A549 (cell line): ENCODE results near the gene TMEM120A. TPM values are rescaled to one million over a fixed set of nuclear protein-coding genes. Genes with fewer than 3 reads are reported as not detected.

Experiments used
- ATAC-seq, 2 experiments: fragments of 200-7000 bp in 1 of 2; fragments of >200 bp in 1 of 2; cut with Nextera tagmentation in 1 of 2; cut with Tn5 transposase in 1 of 2; 3 replicates each; pipeline versions ENCODE4 v1.8.0 to v1.9.1; 2018 to 2020; ENCODE audit warnings: mild to moderate bottlenecking in 1 of 2, moderate library complexity in 1 of 2
- CTCF ChIA-PET: fragments of 300-600 bp; sonication (Branson Sonifier 250); formaldehyde crosslinking; extraction: SDS; loops from one replicate; lab custom pipeline; 2021; ENCODE audit warnings: antibody characterized with exemption, inconsistent platforms; lab: Yijun Ruan, JAX
- POLR2A ChIA-PET: fragments of 350-600 bp; formaldehyde crosslinking; extraction: SDS; loops from one replicate; lab custom pipeline; 2021; ENCODE audit warnings: antibody characterized with exemption, inconsistent platforms; lab: Yijun Ruan, JAX
- DNase-seq, 2 experiments: peaks; one replicate each; pipeline versions ENCODE4 v3.0.0 to v3.0.0-alpha.2; 2011 to 2016; ENCODE audit warnings: low read depth in 1 of 2, low spot score in 1 of 2
- FAIRE-seq: peaks from 2 replicates; lab custom pipeline; 2011; peaks lifted over from hg19 to GRCh38; lab: Jason Lieb, UNC
- H3K27ac ChIP-seq, 2 experiments: fragments of >200 bp; sonication (Bioruptor Twin); formaldehyde crosslinking; 3 replicates each; pipeline ENCODE4 v1.5.1; 2016 to 2017
- H3K4me1 ChIP-seq: fragments of >200 bp; sonication (Bioruptor Twin); formaldehyde crosslinking; 3 replicates; pipeline ENCODE4 v1.6.1; 2016
- H3K4me2 ChIP-seq: fragments of >200 bp; sonication (Bioruptor Twin); formaldehyde crosslinking; 3 replicates; pipeline ENCODE4 v1.6.1; 2016
- H3K4me3 ChIP-seq: fragments of >200 bp; sonication (Bioruptor Twin); formaldehyde crosslinking; 3 replicates; pipeline ENCODE4 v1.5.1; 2016
- H3K9me3 ChIP-seq: fragments of >200 bp; sonication (Bioruptor Twin); formaldehyde crosslinking; 3 replicates; pipeline ENCODE4 v1.6.1; 2016
- ATOH8 ChIP-seq: fragments of 250-450 bp; sonication (Bioruptor Pico); IDR thresholded peaks from 2 replicates; pipeline ENCODE4 v1.5.0; 2020; ENCODE audit warnings: low read depth, mild to moderate bottlenecking, moderate library complexity
- BHLHE40 ChIP-seq: IDR thresholded peaks from 2 replicates; pipeline ENCODE4 v1.6.1; 2012; ENCODE audit warnings: low read depth, low read length, inconsistent platforms
- E2F6 ChIP-seq: IDR thresholded peaks from 2 replicates; pipeline ENCODE4 v1.6.1; 2012; ENCODE audit warnings: low read depth, borderline replicate concordance
- HES2 ChIP-seq: fragments of >200 bp; sonication (Bioruptor Twin); formaldehyde crosslinking; IDR thresholded peaks from 2 replicates; pipeline ENCODE4 v1.6.1; 2016
- JUNB ChIP-seq: fragments of >200 bp; sonication (Bioruptor Twin); formaldehyde crosslinking; IDR thresholded peaks from 2 replicates; pipeline ENCODE4 v1.6.1; 2016
- NR3C1 ChIP-seq: fragments of >200 bp; sonication (Bioruptor Twin); formaldehyde crosslinking; IDR thresholded peaks from 3 replicates; pipeline ENCODE4 v1.6.1; 2017
- RCOR1 ChIP-seq: fragments of 150-350 bp; IDR thresholded peaks from 2 replicates; pipeline ENCODE4 v1.6.1; 2014; ENCODE audit warnings: antibody characterized with exemption, low read length, low read depth
- REST ChIP-seq: fragments of 200-600 bp; sonication (generic); IDR thresholded peaks from 2 replicates; pipeline ENCODE4 v1.6.1; 2016; ENCODE audit warnings: antibody characterized with exemption, mild to moderate bottlenecking, moderate library complexity
- RNF2 ChIP-seq: fragments of 200-600 bp; sonication (generic); IDR thresholded peaks from 2 replicates; pipeline ENCODE4 v1.6.1; 2016; ENCODE audit warnings: low read depth, mild to moderate bottlenecking, antibody characterized with exemption, moderate library complexity, borderline replicate concordance
- SREBF2 ChIP-seq: fragments of 450-650 bp; IDR thresholded peaks from 2 replicates; pipeline ENCODE4 v1.6.1; 2014; ENCODE audit warnings: mild to moderate bottlenecking, moderate library complexity
- TP53 ChIP-seq: fragments of 250-450 bp; sonication (Bioruptor Pico); IDR thresholded peaks from 2 replicates; pipeline ENCODE4 v1.5.0; 2021; ENCODE audit warnings: mild to moderate bottlenecking, moderate library complexity
- USF2 ChIP-seq: fragments of 450-650 bp; IDR thresholded peaks from 2 replicates; pipeline ENCODE4 v1.6.1; 2014; ENCODE audit warnings: antibody characterized with exemption
- ZNF302 ChIP-seq: fragments of 250-450 bp; sonication (Bioruptor Pico); IDR thresholded peaks from 2 replicates; pipeline ENCODE4 v1.9.0; 2021; ENCODE audit warnings: inconsistent platforms, mild to moderate bottlenecking, moderate library complexity
- ZSCAN20 ChIP-seq: fragments of 250-450 bp; sonication (Bioruptor Pico); IDR thresholded peaks from 2 replicates; pipeline ENCODE4 v1.8.0; 2022; ENCODE audit warnings: mild to moderate bottlenecking, moderate library complexity
- WGBS: methylation state at CpG from one replicate; pipeline ENCODE4 v1.1.6; 2017; ENCODE audit errors: missing lambda C conversion rate; 5-methylcytosine and 5-hydroxymethylcytosine counted together
- polyA plus RNA-seq, 4 experiments: library from polyadenylated mRNA; depleted of rRNA in 3 of 4; stranded (reverse); fragments of >200 nt; fragmentation: RNase III in 1 of 4; extraction: RNeasy Plus Mini Kit Qiagen cat#74134 plus additional on column Dnase treatment in 1 of 4; gene quantifications; 2 replicates in 3 of 4; 3 replicates in 1 of 4; pipeline ENCODE4 v1.2.3, GENCODE V29; 2011 to 2017

TMEM120A gene
- polyA plus RNA-seq, 2 of the 4 experiments (the other 2 are of a cell fraction): 46.0 to 53.8 TPM

GRCh38 chr7:75968012-75968411, 26.4 kb downstream of the TMEM120A start:
- CTCF ChIA-PET: interaction anchor here (1.0 kb wide), 1 partner anchor 41 kb away, joined by 4 read pairs; no protein-coding TSS in a partner anchor
- no peak overlapping the region for H3K4me3 ChIP-seq
- TF ChIP-seq ZNF302 (CRISPR knock-in tag): no peak
- no peak for TF ChIP-seq TP53 (CRISPR knock-in tag)
- no peak for TF ChIP-seq E2F6
- no peak for TF ChIP-seq REST
- TF ChIP-seq HES2: no peak
- TF ChIP-seq NR3C1: no peak
- no peak for TF ChIP-seq USF2
- TF ChIP-seq SREBF2: no peak
- no peak for TF ChIP-seq RNF2
- no peak overlapping the region for H3K27ac ChIP-seq
- FAIRE-seq: no peak
- H3K4me1 ChIP-seq: peaks cover 7% of the 10 kb centered on the region; the same call in 1 of the 3 replicates
- 82% methylated on average over 10 of the region's 10 CpGs for WGBS
- ATAC-seq: no peak
- H3K9me3 ChIP-seq: no peaks in the 10 kb centered on the region
- H3K4me2 ChIP-seq: no peak overlapping the region
- no peak for DNase-seq
- POLR2A ChIA-PET: no interaction called here

- Histone ChIP-seq H3K4me2 (no peak overlapping the region), H3K27ac (no peak overlapping the region), H3K4me3 (no peak overlapping the region), H3K4me1 (peaks cover 7% of the 10 kb centered on the region; the same call in 1 of the 3 replicates), H3K9me3 (no peaks in the 10 kb centered on the region)
- ChIA-PET CTCF (interaction anchor here (1.0 to 1.1 kb wide), 2 partner anchors 41 to 53 kb away, joined by 4 to 5 read pairs; no protein-coding TSS in a partner anchor), POLR2A (no interaction called here)
- no peak for DNase-seq
- no peak for FAIRE-seq
- ATAC-seq: no peak
- WGBS: 87% methylated on average over 13 of the region's 13 CpGs
- TF ChIP-seq RCOR1 (no peak), ZSCAN20 (no peak), REST (no peak), BHLHE40 (no peak), JUNB (no peak), ATOH8 (no peak)
Measured at GRCh38 chr7:75967487-75967997, 26.9 kb downstream of the TMEM120A start.
